Body of pancreas (tissue), 4 donors: Measurements from ENCODE around the gene ALDH1A2. TPM values are rescaled to one million over a fixed set of nuclear protein-coding genes. Genes with fewer than 3 reads are reported as not detected.

Source experiments
- ATAC-seq: fragments of 150-250 bp; one replicate; pipeline ENCODE4 v1.9.1; 2016
- DNase-seq, 4 donors: peaks; one replicate each; pipeline ENCODE4 v3.0.0-alpha.2; 2019
- H3K27ac ChIP-seq, 4 donors: fragments of 200-600 bp; sonication (generic); 1 replicate in 3 of 4; 2 replicates in 1 of 4; pipeline versions ENCODE4 v1.5.1 to v1.6.1; 2016 to 2019; ENCODE audit warnings: mild to moderate bottlenecking in 1 of 4, mixed read lengths in 1 of 4, moderate library complexity in 1 of 4
- H3K27me3 ChIP-seq, 2 donors: fragments of 200-600 bp; sonication (generic); one replicate each; pipeline ENCODE4 v1.6.0; 2016; ENCODE audit warnings: mild to moderate bottlenecking in 1 of 2
- H3K36me3 ChIP-seq, 2 donors: fragments of 200-600 bp; sonication (generic); replicated peaks in 1 of 2; 2 replicates each; pipeline ENCODE4 v1.5.1; 2016; ENCODE audit warnings: low read depth in 2 of 2; ENCODE audit not compliant: insufficient read depth in 1 of 2
- H3K4me1 ChIP-seq: fragments of 200-600 bp; sonication (generic); one replicate; pipeline ENCODE4 v1.6.0; 2016
- H3K4me3 ChIP-seq, 2 donors: fragments of 200-600 bp; sonication (generic); 1 replicate in 1 of 2; 2 replicates in 1 of 2; pipeline ENCODE4 v1.5.1; 2016 to 2019
- H3K9me3 ChIP-seq, 3 donors: fragments of 200-600 bp; sonication (generic); 1 replicate in 2 of 3; 2 replicates in 1 of 3; pipeline ENCODE4 v1.5.1; 2016
- CTCF ChIP-seq, 7 experiments: fragments of 450-650 bp in 4 of 7; fragments of 200-600 bp in 3 of 7; sonication (generic) in 3 of 7; IDR thresholded peaks; one replicate each; pipeline ENCODE4 v1.5.1; 2016 to 2019; ENCODE audit warnings: antibody characterized with exemption in 7 of 7
- POLR2A ChIP-seq, 3 donors: fragments of 450-650 bp; IDR thresholded peaks; one replicate each; pipeline ENCODE4 v1.6.1; 2016; ENCODE audit warnings: antibody characterized with exemption in 3 of 3, mild to moderate bottlenecking in 2 of 3
- WGBS, 2 donors: methylation state at CpG; one replicate each; pipeline ENCODE4 v1.1.5; 2017; 5-methylcytosine and 5-hydroxymethylcytosine counted together
- intact Hi-C: fragments of 100-400 bp; cut with DNase I; formaldehyde crosslinking; loops from one replicate; pipeline ENCODE4 v1.15.1; 2023
- total RNA-seq, 2 donors: library from RNA; depleted of rRNA; stranded (reverse); fragments of >200 nt; gene quantifications; one replicate each; pipeline ENCODE4 v1.1.0, GENCODE V29; 2016

ALDH1A2 gene
- total RNA-seq, 2 donors from 2014 or later: 1.6 to 2.1 TPM

GRCh38 chr15:58042006-58042405 is 23.5 kb downstream of the ALDH1A2 start:
- Histone ChIP-seq H3K36me3 (no peaks in the 10 kb centered on the region), H3K27me3 (no peaks in the 10 kb centered on the region), H3K4me1 (peaks cover 16% of the 10 kb centered on the region), H3K4me3 (no peak overlapping the region), H3K9me3 (no peaks in the 10 kb centered on the region), H3K27ac (no peak overlapping the region)
- DNase-seq: no peak
- intact Hi-C loops: no loop called here
- TF ChIP-seq CTCF (IDR thresholded peaks at IDR 0.05) (no peak), POLR2A (IDR thresholded peaks at IDR 0.05) (no peak)
- 55 to 67% methylated on average over 3 of the region's 3 CpGs for WGBS, 2 donors
- no peak for ATAC-seq

GRCh38 chr15:58040150-58040549 is 25.4 kb downstream of the ALDH1A2 start:
- DNase-seq (no peak), ATAC-seq (no peak)
- Histone ChIP-seq H3K9me3 (no peaks in the 10 kb centered on the region), H3K4me1 (peaks cover 5% of the 10 kb centered on the region), H3K4me3 (no peak overlapping the region), H3K27me3 (no peaks in the 10 kb centered on the region), H3K36me3 (no peaks in the 10 kb centered on the region), H3K27ac (no peak overlapping the region)
- whole genome bisulfite sequencing, 2 donors: 57 to 62% methylated on average over 6 of the region's 6 CpGs
- intact Hi-C loops: no loop called here
- TF ChIP-seq POLR2A (IDR thresholded peaks at IDR 0.05): no peak
- TF ChIP-seq CTCF (IDR thresholded peaks at IDR 0.05): no peak

GRCh38 chr15:58039079-58040035 is 26.2 kb downstream of the ALDH1A2 start:
- TF ChIP-seq POLR2A (IDR thresholded peaks at IDR 0.05): no peak
- no peak for TF ChIP-seq CTCF (IDR thresholded peaks at IDR 0.05)
- intact Hi-C loops: no loop called here
- H3K4me3 ChIP-seq: no peak overlapping the region
- H3K27me3 ChIP-seq: no peaks in the 10 kb centered on the region
- WGBS, 2 donors: 61 to 66% methylated on average over 6 of the region's 6 CpGs
- DNase-seq (no peak), ATAC-seq (no peak)
- H3K36me3 ChIP-seq: no peaks in the 10 kb centered on the region
- H3K4me1 ChIP-seq: peaks cover 5% of the 10 kb centered on the region
- H3K9me3 ChIP-seq: no peaks in the 10 kb centered on the region
- peak overlapping the region in 2 of 4 donors; percentile 8 to 25 for H3K27ac ChIP-seq

GRCh38 chr15:58038426-58039078 is 27.0 kb downstream of the ALDH1A2 start:
- Histone ChIP-seq H3K27me3 (no peaks in the 10 kb centered on the region), H3K9me3 (no peaks in the 10 kb centered on the region), H3K4me3 (no peak overlapping the region), H3K27ac (peak overlapping the region in 1 of 4 donors; percentile 8), H3K4me1 (peaks cover 5% of the 10 kb centered on the region), H3K36me3 (no peaks in the 10 kb centered on the region)
- WGBS, 2 donors: 47 to 50% methylated on average over 2 of the region's 2 CpGs
- no peak for TF ChIP-seq CTCF (IDR thresholded peaks at IDR 0.05)
- no peak for TF ChIP-seq POLR2A (IDR thresholded peaks at IDR 0.05)
- intact Hi-C loops: no loop called here
- ATAC-seq: no peak
- peak in 3 of 4 donors; percentile 13 to 22 (median 17) for DNase-seq
